NB4 (cell line): Measurements from ENCODE around the gene NR3C1.

Experiments
- POLR2A ChIP-seq: IDR thresholded peaks from 2 replicates; pipeline ENCODE4 v1.6.1; 2011; ENCODE audit warnings: mild to moderate bottlenecking; ENCODE audit not compliant: insufficient read length; ENCODE audit errors: extremely low read depth
- TF ChIP-seq, protein P1 (sequence below): IDR thresholded peaks from one replicate; pipeline ENCODE4 v1.5.1; 2012; ENCODE audit warnings: low read depth, low read length

GRCh38 chr5:143347046-143347445 lies 56.4 kb downstream of the NR3C1 start:
- TF ChIP-seq, protein P1, sequence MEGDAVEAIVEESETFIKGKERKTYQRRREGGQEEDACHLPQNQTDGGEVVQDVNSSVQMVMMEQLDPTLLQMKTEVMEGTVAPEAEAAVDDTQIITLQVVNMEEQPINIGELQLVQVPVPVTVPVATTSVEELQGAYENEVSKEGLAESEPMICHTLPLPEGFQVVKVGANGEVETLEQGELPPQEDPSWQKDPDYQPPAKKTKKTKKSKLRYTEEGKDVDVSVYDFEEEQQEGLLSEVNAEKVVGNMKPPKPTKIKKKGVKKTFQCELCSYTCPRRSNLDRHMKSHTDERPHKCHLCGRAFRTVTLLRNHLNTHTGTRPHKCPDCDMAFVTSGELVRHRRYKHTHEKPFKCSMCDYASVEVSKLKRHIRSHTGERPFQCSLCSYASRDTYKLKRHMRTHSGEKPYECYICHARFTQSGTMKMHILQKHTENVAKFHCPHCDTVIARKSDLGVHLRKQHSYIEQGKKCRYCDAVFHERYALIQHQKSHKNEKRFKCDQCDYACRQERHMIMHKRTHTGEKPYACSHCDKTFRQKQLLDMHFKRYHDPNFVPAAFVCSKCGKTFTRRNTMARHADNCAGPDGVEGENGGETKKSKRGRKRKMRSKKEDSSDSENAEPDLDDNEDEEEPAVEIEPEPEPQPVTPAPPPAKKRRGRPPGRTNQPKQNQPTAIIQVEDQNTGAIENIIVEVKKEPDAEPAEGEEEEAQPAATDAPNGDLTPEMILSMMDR: no peak
- no peak for TF ChIP-seq POLR2A
